ENCODE results near the gene NRDC.
"Not testable (repeated sequence)": the region's sequence is repeated elsewhere in the genome, so short reads cannot be mapped to it uniquely, and the experiment has no call there.

NRDC gene

DNA sequence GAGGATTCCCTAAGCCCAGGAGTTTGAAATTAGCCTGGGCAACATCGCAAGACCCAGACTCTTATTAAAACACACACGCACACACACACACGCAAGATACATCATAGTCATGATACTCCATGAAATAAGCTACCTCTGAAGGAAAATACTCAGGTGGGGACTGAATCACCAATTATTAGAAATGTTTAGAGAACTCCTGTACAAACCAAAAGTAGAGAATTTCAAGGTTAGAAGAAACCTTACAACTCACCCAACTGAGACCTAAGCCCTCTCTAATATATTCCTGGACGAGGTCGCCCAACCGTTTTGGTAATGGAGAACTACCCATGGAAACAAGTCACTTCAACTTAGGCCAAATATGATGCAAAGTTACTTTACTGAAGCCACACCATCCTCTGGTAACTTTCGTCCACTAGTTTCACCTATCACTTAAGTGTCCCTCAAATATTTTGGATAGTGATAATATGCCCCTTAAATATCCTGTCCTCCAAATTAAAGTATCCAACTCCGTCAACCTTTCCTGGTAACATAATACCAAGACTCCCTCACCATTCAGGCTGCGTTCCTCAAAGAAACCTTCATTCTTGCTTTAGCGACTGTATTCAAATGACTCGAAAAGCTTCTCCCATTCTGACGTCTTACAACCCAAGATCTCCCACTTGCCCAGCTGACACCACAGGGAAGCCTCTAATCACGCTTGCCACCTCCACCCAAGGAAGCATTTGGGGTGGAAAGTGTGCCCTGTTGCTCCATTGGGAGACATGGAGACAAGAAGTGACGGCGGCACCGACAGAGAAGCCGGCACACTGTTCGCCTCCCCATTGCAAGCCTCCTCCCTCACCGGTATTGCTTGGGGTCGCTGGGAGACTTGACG, 856 bp downstream of the NRDC start:
- FAIRE-seq, result no peak

DNA sequence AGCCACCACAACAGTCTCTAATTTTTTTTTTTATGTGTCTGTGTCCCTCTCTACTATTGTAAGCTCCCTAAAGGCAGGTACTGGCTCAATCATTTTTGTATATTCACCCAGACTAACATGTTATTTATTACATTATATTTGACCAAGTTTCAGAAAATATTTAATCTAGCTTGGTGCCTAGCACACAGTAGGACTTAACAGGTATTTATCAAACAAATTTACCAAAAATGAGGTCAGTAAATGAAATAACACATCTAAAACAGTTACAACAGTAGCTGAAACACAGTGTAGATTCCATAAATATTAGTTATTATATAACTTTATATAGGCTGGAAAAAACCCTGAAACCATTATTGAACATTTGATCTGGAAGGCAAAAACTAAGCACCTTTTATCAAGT, 2.7 kb downstream of the NRDC start:
- FAIRE-seq, result no peak

DNA sequence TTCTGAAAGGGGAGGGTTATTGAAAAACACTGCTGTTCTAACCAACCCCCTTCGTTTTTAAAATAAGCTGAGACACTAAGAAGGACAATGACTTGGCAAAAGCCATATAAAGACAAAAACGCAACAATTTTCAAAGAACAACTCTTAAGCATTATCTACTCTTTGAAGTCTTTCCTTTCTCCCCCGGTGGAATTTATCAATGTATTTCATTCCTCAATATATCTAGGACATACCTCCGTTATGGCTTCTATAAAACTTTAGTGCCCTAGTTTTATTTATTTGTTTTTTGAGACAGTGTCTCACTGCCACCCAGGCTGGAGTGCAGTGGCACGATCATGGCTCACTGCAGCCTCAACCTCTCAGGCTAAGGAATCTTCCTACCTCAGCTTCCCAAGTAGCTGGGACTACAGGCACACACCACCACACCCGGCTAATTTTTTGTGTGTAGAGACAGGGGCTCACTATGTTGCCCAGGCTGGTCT, 3.2 kb downstream of the NRDC start:
- no peak for FAIRE-seq

DNA sequence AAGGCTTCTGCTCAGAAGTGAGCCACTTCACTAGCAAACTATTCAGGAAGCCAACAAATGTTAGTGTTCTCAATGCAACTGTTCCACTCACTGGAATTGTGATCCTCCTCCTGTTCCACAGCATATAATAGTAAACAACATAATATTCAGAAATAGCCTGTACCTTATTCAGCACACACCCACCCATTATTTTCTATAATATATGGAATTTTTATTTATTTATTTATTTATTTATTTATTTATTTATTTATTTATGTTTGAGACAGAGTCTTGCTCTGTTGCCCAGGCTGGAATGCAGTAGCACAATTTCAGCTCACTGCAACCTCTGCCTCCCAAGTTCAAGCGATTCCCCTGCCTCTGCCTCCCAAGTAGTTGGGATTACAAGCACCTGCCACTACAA, 5.3 kb downstream of the NRDC start:
- not testable (repeated sequence) for FAIRE-seq

DNA sequence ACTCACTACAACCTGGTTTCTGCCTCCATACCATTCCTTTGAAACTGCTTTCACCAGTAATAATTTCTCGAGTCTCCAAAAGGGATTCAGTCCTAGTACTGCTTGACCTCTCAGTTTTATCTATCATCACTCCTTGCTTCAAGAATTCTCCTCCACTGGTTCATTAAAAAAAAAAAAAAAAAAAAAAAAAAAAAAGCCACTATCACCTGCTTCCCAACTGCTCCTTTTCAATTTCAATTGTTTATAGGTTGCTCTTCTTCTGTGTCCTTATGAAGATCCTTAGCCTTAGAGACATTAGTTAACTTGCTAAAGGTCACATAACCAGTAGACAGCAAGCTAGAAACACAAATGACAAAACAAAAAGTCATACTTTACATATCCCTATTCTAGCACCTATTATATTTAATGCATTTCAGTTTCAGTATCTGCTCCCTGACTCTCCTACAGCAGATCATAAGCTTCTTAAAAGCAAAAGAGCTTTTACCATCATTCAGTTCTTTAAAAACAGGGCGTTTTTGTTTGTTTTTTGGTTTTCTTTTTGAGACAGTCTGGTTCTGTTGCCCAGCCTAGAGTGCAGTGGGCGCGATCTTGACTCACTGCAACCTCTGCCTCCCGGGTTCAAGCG, 7.1 kb downstream of the NRDC start:
- FAIRE-seq, result no peak

DNA sequence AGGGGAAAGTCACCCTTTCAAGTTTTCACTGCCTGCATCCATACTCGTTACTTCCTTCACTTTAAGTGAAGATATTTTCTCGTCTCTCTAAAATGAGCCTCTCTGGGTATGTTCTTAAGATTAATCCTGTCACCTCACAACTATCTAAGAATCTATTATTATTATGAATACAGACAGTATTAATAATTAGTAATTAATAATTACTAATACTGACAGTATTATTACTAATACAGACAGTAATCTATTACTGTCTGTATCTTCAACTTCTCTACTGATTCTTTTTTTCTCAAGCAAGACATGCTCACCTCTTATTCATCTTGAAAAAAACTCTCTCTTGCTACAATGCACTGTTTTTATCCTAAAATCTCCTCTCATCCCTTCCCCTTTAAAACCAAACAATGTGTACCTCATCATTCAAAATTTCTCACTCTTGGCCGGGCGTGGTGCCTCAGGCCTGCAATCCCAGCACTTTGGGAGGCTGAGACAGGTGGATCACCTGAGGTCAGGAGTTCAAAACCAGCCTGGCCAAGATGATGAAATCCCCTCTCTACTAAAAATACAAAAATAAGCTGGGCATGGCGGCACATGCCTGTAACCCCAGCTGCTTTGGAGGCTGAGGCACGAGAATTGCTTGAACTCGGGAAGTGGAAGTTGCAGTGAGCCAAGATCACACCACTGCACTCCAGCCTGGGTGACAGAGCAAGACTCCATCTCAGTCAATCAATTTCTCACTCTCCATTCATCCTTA, 7.8 kb downstream of the NRDC start:
- no peak for FAIRE-seq

DNA sequence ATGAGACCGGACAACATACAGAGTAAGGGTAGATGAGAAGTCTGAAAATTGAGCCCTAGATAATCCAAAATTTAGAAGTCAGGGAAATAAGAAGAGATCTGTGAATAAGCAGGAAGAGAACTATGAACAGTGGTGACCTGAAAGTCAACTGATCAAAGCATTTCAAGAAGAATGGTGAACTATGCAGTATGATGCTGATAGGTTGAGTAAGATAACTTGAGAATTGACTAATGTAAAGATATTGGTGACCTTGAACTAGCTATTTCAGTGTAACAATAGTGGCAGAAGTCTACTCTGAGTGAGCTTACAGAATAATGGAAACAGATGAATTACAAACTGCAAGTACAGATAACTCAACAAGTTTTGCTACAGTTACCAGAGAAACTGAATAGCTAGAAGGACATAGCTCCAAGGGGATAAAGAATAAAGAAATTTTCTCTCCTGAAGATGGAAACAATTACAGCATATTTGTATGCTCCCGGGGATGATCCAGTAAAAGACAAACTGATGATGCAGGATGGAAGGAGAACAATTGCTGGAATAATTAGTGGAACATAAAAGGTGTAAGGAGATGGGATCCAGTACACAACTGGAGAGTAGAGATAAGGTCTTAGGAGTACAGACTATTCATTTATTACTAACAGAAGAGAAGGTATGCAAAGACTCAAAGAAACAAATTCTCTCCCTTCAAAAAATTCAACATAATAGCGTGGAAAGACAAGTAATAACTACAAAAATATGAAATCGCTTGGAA, 10.9 kb downstream of the NRDC start:
- no peak for FAIRE-seq

DNA sequence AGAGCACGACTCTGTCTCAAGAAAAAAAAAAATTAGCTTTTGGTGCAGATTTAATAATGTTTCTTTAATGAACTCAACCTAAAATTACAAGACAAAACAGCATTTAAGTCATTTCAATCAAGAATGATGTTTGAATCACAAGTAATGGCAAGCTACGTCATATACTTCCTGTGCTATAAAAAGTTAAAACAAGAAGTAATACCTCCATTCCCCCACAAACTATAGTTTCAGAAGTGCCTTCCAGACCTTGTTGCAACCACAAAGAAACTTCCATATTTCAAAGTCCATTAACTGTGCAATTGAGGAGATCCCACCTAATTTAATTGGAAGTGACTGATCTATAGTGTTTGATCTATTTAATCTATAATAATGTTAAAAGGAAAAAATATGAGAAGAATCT, 15.1 kb downstream of the NRDC start:
- no peak for FAIRE-seq

DNA sequence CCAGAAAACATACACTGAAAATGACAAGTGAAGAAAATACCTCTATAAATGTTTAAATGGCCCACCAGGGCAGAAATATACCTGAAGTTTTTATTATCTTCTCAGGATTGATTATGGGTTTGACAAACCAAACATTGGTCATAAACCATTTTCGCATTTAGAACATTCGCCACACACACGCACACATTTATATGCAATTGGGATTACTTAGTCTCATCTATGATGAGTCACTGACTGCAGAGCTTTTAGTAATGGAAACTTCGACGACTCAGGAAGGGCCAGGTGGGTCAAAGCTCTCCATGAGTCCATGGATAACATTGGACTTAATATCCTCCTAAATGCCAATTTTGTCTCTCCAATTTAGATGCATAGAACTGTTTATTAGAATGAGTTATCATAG, 16.9 kb downstream of the NRDC start:
- no peak for FAIRE-seq

DNA sequence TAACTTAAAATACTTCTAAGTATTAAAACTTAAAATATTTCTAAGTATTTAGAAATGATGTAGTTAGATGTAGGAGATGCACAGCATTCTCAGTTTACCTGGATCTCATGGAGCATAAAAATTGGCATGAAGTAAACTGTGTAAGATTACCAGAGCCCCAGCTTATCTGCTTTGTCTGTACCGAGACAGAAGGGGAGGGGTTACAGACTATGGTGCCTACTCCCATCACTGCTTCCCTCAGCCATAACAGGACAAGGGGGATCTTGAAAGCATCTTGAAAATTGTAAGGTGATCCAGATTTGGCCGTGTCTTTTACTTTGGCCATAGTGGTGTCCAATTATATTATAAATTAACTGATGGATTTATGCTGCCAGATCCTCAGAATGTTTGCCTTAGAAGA, 18.8 kb downstream of the NRDC start:
- FAIRE-seq, result no peak

DNA sequence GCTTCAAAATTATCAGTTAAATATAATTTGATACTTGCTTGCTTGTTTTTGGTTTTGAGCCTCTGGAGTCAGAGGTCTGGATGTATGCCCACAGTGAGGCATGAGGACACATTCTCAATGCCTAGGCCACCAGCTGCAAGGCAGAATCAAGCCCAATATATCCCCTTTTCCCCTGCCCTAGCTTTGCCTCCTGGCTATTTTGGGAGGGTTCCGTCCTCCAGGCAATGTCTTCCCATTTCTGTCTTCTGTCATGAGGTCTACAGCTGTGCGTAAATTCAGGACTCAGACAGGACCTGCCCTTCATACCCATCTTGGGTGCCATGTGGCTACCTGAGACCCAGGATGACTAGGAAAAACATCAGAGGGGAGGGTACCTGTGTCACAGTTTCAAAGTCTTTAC, 19.2 kb downstream of the NRDC start:
- no peak for FAIRE-seq

DNA sequence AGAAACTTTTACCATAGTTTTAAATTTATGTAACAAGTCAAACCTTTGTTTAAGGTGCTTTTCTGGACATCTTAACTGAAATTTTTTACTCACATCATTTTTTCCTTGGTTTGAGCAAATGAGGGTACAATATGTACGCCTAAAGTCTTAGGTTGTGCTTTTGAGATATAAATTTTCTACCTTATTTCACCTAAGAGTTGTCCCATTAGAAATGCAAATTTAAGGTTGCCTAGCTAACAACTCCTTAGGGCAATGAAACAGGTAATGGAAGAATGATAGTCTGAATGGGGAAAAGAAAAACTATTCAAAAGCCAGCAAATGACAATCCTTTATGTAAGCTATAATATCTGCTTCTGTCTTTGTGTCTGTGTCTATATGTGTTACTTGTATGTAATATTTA, 19.6 kb downstream of the NRDC start:
- FAIRE-seq, result no peak

DNA sequence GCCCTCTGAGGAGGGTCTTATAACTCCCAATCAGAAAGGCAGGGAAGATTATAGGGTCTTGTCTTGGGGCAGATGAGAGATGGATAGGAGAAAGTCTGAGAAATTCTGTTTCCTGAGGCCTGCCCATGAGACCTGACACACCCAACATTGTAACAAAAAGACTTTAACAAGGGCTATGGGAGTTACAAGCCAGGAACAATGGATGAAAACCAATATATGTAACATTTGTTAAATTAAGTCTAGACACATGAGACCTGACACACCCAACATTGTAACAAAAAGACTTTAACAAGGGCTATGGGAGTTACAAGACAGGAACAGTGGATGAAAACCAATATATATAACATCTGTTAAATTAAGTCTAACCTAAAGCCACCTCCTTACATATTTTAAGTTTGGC, 21.8 kb downstream of the NRDC start:
- FAIRE-seq, result no peak

DNA sequence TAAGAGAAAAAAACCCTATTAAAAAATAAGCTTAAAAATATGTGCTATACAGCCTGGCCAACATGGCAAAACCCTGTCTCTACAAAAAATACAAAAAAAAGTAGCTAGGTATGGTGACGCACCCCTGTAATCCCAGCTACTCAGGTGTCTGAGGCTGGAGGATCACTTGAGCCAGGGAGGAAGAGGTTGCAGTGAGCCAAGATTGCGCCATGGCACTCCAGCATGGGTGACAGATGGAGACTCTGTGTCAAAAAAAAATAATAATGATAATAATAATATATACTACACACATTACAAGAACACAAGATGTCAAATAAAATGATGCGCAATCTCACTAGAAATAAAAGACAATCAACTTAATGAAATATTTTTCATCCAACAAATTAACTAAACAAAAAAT, 22.9 kb downstream of the NRDC start:
- no peak for FAIRE-seq

DNA sequence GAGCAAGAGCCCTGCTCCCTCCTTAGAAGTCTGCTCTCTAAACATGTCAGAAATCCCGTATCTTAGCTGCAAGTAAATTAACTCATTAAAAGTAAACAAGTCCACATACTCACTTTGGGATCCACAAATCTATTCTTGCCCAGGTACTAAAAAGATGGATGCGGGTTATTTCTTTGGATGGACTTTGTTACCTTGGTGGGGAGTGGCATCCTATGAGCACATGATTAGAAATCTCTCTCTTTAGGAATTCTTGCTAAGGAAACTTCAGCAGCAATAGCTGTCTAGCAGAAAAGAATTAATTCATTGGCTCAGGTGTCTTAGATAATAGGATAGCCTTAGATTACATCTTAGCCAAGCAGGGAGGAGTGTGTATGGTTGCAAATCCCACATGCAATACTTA, 25.2 kb downstream of the NRDC start:
- no peak for FAIRE-seq

DNA sequence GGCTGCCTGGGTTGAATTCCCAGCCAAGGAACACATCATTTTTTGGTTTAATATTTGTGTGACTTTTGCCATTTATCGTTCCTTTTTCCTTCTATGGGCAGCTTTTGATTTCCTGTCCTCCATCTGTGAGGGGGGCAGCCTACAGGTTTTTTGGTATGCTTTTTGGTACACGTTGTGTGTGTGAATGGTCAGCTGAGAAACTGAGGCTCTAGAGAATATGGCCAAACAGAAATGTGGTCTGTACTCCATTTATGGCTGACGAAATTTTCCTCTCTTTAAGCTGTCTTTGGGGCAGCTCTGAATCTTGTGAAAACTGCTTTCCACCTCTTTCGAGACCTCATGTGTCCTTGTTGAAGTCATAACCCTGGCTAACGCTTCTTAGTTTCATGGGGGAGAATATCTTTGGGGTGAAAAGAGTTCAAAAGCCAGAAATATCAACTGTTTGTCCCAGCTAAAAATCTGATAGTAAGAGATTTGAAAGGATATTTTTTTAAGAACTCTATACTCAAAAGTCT, 26.6 kb downstream of the NRDC start:
- FAIRE-seq, result no peak

DNA sequence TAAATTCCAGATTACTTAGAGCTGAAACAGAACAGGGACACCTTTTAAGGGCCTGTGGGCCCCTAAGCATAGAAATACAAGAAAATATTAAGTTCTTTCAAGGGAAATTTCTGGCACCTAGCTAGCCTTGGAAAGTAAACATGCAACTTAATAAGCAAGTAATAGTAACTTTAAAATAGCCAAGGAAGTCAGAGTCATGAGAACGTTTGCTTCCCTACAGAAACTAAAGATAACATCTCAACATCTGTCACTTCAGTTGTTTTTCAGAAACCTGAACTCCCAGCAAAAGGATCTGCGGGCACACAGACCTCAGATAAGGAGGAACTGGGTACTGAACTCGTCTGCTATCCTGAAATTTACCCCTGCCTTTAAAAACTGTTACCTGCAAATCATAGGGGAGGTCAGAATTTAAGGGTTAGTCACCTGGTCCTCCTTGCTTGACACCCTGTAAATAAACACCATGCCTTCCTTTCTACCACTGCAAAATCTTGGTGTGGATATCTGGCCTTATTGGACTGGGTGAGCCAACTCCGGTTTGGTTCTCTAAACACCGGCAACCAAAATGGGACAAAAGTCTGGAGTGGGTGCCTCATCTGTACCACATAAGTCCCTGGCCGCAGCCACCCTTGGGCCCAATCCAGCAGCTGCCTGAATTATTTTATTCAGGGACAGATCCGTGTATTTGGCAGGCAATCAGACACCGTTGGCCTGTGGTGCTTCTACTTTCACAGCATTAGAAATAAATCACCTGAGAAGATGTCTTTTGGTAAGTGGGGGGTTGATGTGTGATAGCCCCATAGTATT, 27.9 kb downstream of the NRDC start:
- FAIRE-seq, result no peak

DNA sequence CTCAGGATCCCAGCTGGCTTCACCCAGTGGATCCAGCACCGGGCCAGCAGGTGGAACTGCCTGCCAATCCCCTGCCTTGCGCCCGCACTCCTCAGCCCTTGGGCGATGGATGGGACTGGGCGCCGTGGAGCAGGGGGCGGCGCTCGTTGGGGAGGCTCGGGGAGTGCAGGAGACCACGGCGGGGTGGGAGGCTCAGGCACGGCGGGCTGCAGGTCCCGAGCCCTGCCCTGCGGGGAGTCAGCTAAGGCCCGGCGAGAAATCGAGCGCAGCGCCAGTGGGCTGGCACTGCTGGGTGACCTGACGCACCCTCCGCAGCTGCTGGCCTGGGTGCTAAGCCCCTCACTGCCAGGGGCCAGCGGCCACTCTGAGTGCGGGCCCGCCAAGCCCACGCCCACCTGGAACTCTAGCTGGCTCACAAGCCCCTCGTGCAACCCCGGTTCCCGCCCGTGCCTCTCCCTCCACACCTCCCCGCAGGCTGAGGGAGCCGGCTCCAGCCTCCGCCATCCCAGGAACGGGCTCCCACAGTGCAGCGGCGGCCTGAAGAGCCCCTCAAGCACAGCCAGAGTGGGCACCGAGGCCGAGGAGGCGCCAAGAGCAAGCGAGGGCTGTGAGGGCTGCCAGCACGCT, 31.1 kb downstream of the NRDC start:
- FAIRE-seq, result no peak

DNA sequence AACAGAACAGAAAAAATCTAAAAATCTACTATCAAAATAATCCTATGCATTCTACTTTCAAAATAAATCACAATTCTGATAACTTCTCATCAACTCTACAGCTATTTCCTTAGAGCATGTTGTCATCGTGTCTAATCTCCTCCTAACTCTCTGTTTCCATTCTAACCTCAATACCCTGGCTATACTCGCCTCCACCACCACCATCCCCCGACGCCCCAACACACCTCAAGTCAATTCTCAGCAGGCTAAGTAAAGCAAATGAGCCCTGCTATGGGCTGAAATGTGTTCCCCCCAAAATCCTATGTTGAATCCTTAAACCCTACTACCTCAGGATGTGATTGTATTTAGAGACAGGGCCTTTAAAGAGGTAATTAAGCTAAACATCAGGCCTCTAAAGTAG, 34.6 kb downstream of the NRDC start:
- FAIRE-seq, result no peak

DNA sequence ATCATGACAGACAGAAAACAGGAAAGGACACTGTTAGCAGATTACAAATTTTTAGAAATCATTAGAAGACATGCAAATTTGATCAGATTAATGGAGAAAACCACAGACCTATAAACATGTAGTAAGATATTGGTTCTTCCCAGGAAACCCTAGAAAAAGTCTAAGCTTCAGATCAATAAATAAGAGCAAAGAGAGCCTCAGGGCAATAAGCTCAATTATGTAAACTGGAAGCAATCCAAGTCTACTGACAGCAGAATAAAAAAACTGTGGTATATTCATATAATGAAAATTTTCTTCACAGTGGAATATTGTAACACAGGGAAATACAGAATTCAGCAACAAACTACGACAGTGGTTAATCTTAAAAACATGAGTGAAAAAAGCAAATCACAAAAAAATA, 36.3 kb downstream of the NRDC start:
- no peak for FAIRE-seq

DNA sequence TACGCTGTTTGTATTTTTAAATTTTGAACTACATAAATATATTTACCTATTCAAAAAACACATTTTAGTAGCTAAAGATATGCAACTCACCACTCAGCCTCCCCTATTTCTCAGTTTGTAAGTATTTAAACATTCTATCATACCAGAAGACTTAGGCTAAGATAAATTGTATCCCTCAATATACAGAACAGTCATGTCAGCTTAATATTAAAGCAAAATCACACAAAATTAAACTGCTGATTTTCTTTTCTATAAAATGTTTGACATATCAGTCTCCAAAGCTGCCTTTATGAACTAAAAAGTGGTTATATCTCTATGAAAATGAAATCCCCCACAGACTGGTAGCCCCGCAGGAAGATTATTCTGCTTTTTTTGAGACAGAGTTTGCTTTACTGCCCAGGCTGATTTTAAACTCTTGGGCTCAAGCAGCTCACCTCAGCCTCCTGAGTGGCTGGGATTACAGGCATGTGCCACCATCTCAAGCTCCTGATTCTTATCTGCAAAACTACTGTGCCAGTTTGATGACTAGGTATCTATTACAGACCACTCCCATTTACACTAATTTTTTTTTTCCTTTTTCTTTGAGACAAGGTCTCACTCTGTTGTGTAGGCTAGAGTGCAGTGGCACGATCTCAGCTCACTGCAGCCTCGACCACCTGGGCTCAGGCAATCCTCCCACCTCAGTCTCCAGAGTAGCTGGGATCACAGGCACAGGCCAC, 37.6 kb downstream of the NRDC start:
- FAIRE-seq, result no peak
